Keratinocyte (primary cell): ENCODE measurements around the gene HTRA3. TPM values are rescaled to one million over a fixed set of nuclear protein-coding genes. Genes with fewer than 3 reads are reported as not detected.

Source experiments
- DNase-seq: peaks from one replicate; pipeline ENCODE4 v3.0.0-alpha.2; 2011; ENCODE audit warnings: low read depth, missing footprints, low spot score
- FAIRE-seq: peaks from 2 replicates; lab custom pipeline; 2011; peaks lifted over from hg19 to GRCh38; lab: Jason Lieb, UNC
- H2AFZ ChIP-seq: 2 replicates; pipeline ENCODE4 v1.6.0; 2012; ENCODE audit warnings: low read length, control low read depth, inconsistent platforms; ENCODE audit not compliant: control insufficient read depth
- H3K27ac ChIP-seq: 2 replicates; pipeline ENCODE4 v1.5.1; 2011; ENCODE audit warnings: low read length; ENCODE audit not compliant: control insufficient read depth, insufficient read depth
- H3K27me3 ChIP-seq: 3 replicates; pipeline ENCODE4 v1.6.0; 2011; ENCODE audit warnings: low read length; ENCODE audit not compliant: control insufficient read depth, insufficient read depth; ENCODE audit errors: extremely low read depth
- H3K36me3 ChIP-seq, 2 experiments: 2 replicates in 1 of 2; 3 replicates in 1 of 2; pipeline ENCODE4 v1.5.1; 2011; ENCODE audit warnings: low read length in 2 of 2, mild to moderate bottlenecking in 1 of 2; ENCODE audit not compliant: control insufficient read depth in 2 of 2, insufficient read depth in 2 of 2; ENCODE audit errors: extremely low read depth in 1 of 2
- H3K4me1 ChIP-seq: 3 replicates; pipeline ENCODE4 v1.5.1; 2011; ENCODE audit warnings: low read length; ENCODE audit not compliant: control insufficient read depth, insufficient read depth; ENCODE audit errors: extremely low read depth
- H3K4me2 ChIP-seq: 3 replicates; pipeline ENCODE4 v1.6.0; 2011; ENCODE audit warnings: low read depth, low read length; ENCODE audit not compliant: control insufficient read depth, insufficient read depth; ENCODE audit errors: extremely low read depth
- H3K4me3 ChIP-seq, 3 experiments: fragments of 200-600 bp in 1 of 3; sonication (generic) in 1 of 3; 2 replicates in 2 of 3; 3 replicates in 1 of 3; pipeline ENCODE4 v1.5.1; 2011 to 2016; ENCODE audit warnings: low read length in 3 of 3, mild to moderate bottlenecking in 3 of 3, control low read depth in 2 of 3, inconsistent platforms in 1 of 3, low read depth in 1 of 3, mixed read lengths in 1 of 3, mixed run types in 1 of 3, moderate library complexity in 1 of 3; ENCODE audit not compliant: control insufficient read depth in 2 of 3, insufficient read depth in 2 of 3; ENCODE audit errors: extremely low read depth in 1 of 3
- H3K79me2 ChIP-seq: 2 replicates; pipeline ENCODE4 v1.6.0; 2012; ENCODE audit warnings: low read length; ENCODE audit not compliant: control insufficient read depth, insufficient read depth
- H3K9ac ChIP-seq: 3 replicates; pipeline ENCODE4 v1.6.0; 2011; ENCODE audit warnings: low read length; ENCODE audit not compliant: control insufficient read depth, insufficient read depth; ENCODE audit errors: extremely low read depth
- H3K9me1 ChIP-seq: 3 replicates; pipeline ENCODE4 v1.6.0; 2011; ENCODE audit warnings: low read length; ENCODE audit not compliant: control insufficient read depth, insufficient read depth; ENCODE audit errors: extremely low read depth
- H3K9me3 ChIP-seq: 2 replicates; pipeline ENCODE4 v1.5.1; 2012; ENCODE audit warnings: low read depth, low read length; ENCODE audit not compliant: control insufficient read depth
- H4K20me1 ChIP-seq: 3 replicates; pipeline ENCODE4 v1.6.0; 2011; ENCODE audit warnings: low read length; ENCODE audit not compliant: control insufficient read depth, insufficient read depth; ENCODE audit errors: extremely low read depth
- CTCF ChIP-seq, 3 experiments: IDR thresholded peaks in 1 of 3; conservative IDR thresholded peaks in 1 of 3; optimal IDR thresholded peaks in 1 of 3; 2 replicates in 2 of 3; 3 replicates in 1 of 3; pipeline versions ENCODE3 to v1.5.1; 2011; ENCODE audit warnings: low read length in 3 of 3, mild to moderate bottlenecking in 3 of 3, moderate library complexity in 2 of 3, control low read depth in 1 of 3, inconsistent platforms in 1 of 3; ENCODE audit not compliant: insufficient read depth in 2 of 3; ENCODE audit errors: extremely low read depth in 1 of 3
- EZH2 ChIP-seq: IDR thresholded peaks from one replicate; pipeline ENCODE4 v1.6.1; 2012; ENCODE audit warnings: inconsistent platforms, mild to moderate bottlenecking, low read length, moderate library complexity
- dilution Hi-C: fragments of 300-500 bp; cut with MboI; formaldehyde crosslinking; loops from one replicate; pipeline ENCODE4 v1.7.0; 2020; ENCODE audit warnings: low sequenced_read_pairs; ENCODE audit not compliant: extremely low pct_ligation_motif_present
- polyA plus RNA-seq, 5 experiments: library from polyadenylated mRNA; depleted of rRNA in 3 of 5; stranded (reverse) in 3 of 5; stranded (forward) in 1 of 5; unstranded in 1 of 5; fragments of >200 nt; gene quantifications; 1 replicate in 1 of 5; 2 replicates in 3 of 5; 3 replicates in 1 of 5; pipeline versions ENCODE4 v1.2.1 to v1.2.3, GENCODE V29; 2011 to 2012; ENCODE audit warnings: missing spikeins in 2 of 5, low read depth in 1 of 5, low replicate concordance in 1 of 5

Gene HTRA3
- polyA plus RNA-seq, 1 donor (not counting 4 experiments of a cell fraction or from before 2014, with no cell fraction given) = not detected

GRCh38 chr4:8342651-8343261 lies 73.2 kb downstream of the HTRA3 start:
- H3K4me2 ChIP-seq = no peak overlapping the region
- no peaks in the 10 kb centered on the region for H3K9me1 ChIP-seq
- no peaks in the 10 kb centered on the region for H3K36me3 ChIP-seq
- no peaks in the 10 kb centered on the region for H3K79me2 ChIP-seq
- DNase-seq = no peak
- H3K27ac ChIP-seq = no peak overlapping the region
- no peak overlapping the region for H2AFZ ChIP-seq
- no peaks in the 10 kb centered on the region for H4K20me1 ChIP-seq
- no peaks in the 10 kb centered on the region for H3K4me1 ChIP-seq
- dilution Hi-C loops = no loop called here
- no peak overlapping the region for H3K4me3 ChIP-seq
- H3K27me3 ChIP-seq = no peaks in the 10 kb centered on the region
- H3K9me3 ChIP-seq = no peaks in the 10 kb centered on the region
- no peak overlapping the region for H3K9ac ChIP-seq
- no peak for TF ChIP-seq CTCF (optimal IDR thresholded peaks at IDR 0.05 in 1 of 3, IDR thresholded peaks at IDR 0.05 in 1 of 3, conservative IDR thresholded peaks at IDR 0.05 in 1 of 3; ENCODE audit: extremely low read depth in 1 of 3, insufficient read depth in 2 of 3, low read length in 3 of 3)
- TF ChIP-seq EZH2 = no peak
- FAIRE-seq = no peak

- DNase-seq (no peak), FAIRE-seq (no peak)
- TF ChIP-seq EZH2 (no peak), CTCF (optimal IDR thresholded peaks at IDR 0.05 in 1 of 3, IDR thresholded peaks at IDR 0.05 in 1 of 3, conservative IDR thresholded peaks at IDR 0.05 in 1 of 3; ENCODE audit: extremely low read depth in 1 of 3, insufficient read depth in 2 of 3, low read length in 3 of 3) (no peak)
- Histone ChIP-seq H3K9me3 (no peaks in the 10 kb centered on the region), H3K4me2 (no peak overlapping the region), H3K27me3 (no peaks in the 10 kb centered on the region), H3K4me3 (no peak overlapping the region), H3K36me3 (no peaks in the 10 kb centered on the region), H2AFZ (no peak overlapping the region), H3K27ac (no peak overlapping the region), H3K9me1 (no peaks in the 10 kb centered on the region), H3K4me1 (no peaks in the 10 kb centered on the region), H4K20me1 (no peaks in the 10 kb centered on the region), H3K9ac (no peak overlapping the region), H3K79me2 (no peaks in the 10 kb centered on the region)
- dilution Hi-C loops = no loop called here
Measured at GRCh38 chr4:8343262-8343966, 73.9 kb downstream of the HTRA3 start.
